Breast epithelium (tissue), 3 donors: ENCODE data around the gene PDIA6.

Source experiments
- POLR2A ChIP-seq: fragments of 450-650 bp; IDR thresholded peaks from one replicate; pipeline ENCODE4 v1.6.1; 2016; ENCODE audit warnings: antibody characterized with exemption, mild to moderate bottlenecking, moderate library complexity
- POLR2AphosphoS5 ChIP-seq, 3 donors: sonication (generic); formaldehyde crosslinking; IDR thresholded peaks; one replicate each; pipeline ENCODE4 v1.6.1; 2017; ENCODE audit warnings: antibody characterized with exemption in 3 of 3
- TF ChIP-seq, protein P1 (sequence below), 3 donors: fragments of 450-650 bp; IDR thresholded peaks; one replicate each; pipeline ENCODE4 v1.5.1; 2016 to 2017; ENCODE audit warnings: antibody characterized with exemption in 3 of 3, mild to moderate bottlenecking in 3 of 3, moderate library complexity in 3 of 3

DNA sequence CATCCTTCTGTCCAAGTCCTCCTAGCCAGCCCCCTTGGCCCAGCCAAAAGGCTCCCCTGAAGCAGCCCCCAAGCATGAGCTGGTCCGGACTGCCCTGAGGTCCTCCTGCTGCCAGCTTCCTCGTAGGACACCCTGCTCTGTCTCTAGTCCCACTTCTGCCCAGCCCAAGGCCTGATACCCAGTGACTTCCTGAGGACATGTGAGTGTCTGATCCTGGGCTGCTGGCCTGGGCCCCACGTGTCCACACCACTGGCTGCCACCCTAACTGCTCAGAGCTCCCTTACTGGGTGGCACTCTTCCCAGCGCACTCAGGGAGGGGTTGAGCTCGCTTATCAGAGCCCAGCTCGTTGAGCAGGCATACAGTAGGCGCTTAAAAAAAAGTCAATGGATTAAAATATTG, 34.4 kb upstream of the PDIA6 start:
- TF ChIP-seq, protein P1, sequence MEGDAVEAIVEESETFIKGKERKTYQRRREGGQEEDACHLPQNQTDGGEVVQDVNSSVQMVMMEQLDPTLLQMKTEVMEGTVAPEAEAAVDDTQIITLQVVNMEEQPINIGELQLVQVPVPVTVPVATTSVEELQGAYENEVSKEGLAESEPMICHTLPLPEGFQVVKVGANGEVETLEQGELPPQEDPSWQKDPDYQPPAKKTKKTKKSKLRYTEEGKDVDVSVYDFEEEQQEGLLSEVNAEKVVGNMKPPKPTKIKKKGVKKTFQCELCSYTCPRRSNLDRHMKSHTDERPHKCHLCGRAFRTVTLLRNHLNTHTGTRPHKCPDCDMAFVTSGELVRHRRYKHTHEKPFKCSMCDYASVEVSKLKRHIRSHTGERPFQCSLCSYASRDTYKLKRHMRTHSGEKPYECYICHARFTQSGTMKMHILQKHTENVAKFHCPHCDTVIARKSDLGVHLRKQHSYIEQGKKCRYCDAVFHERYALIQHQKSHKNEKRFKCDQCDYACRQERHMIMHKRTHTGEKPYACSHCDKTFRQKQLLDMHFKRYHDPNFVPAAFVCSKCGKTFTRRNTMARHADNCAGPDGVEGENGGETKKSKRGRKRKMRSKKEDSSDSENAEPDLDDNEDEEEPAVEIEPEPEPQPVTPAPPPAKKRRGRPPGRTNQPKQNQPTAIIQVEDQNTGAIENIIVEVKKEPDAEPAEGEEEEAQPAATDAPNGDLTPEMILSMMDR (IDR thresholded peaks at IDR 0.05), result no peak
- TF ChIP-seq POLR2A (no peak), POLR2AphosphoS5 (IDR thresholded peaks at IDR 0.05) (no peak)
